Activated T-cell treated with anti-CD3 and anti-CD28 coated beads, Interleukin-2, amount 50 U/mL, for 48 hours (primary cell): ENCODE data around the gene C20orf96.
A peak's percentile ranks its signal among the peaks of the same experiment; 100 is the strongest.
"Not testable (repeated sequence)": the region's sequence is repeated elsewhere in the genome, so short reads cannot be mapped to it uniquely, and the experiment has no call there.

Experiments used
- DNase-seq, 2 experiments: peaks; one replicate each; pipeline ENCODE4 v3.0.0-alpha.2; 2020

C20orf96 gene

GRCh38 chr20:290084-290831, at the start of gene C20orf96:
Gene C20orf96 (minus strand): TSS chr20:290750. CDS start chr20:290610, 140 bp downstream.
- DNase-seq = peak; percentile 91 to 92

GRCh38 chr20:336040-336439, 45.5 kb upstream of the C20orf96 start:
- DNase-seq = not testable (repeated sequence)

GRCh38 chr20:334578-334977, 44.0 kb upstream of the C20orf96 start:
- no peak for DNase-seq

GRCh38 chr20:330233-331149, 39.9 kb upstream of the C20orf96 start:
- peak; percentile 67 to 73 for DNase-seq

- DNase-seq = no peak
Measured at GRCh38 chr20:329851-330232, 39.3 kb upstream of the C20orf96 start.

GRCh38 chr20:328975-329695, 38.6 kb upstream of the C20orf96 start:
- DNase-seq = no peak

GRCh38 chr20:328027-328974, 37.8 kb upstream of the C20orf96 start:
- peak; percentile 29 to 31 for DNase-seq

- peak; percentile 87 to 88 for DNase-seq
Measured at GRCh38 chr20:327186-328026, 36.9 kb upstream of the C20orf96 start.

GRCh38 chr20:326645-327185, 36.2 kb upstream of the C20orf96 start:
- DNase-seq = no peak

- DNase-seq = peak; percentile 72 to 76
Measured at GRCh38 chr20:325889-326644, 35.5 kb upstream of the C20orf96 start.

- peak; percentile 98 for DNase-seq
Measured at GRCh38 chr20:325045-325888, 34.7 kb upstream of the C20orf96 start, which contains the start of gene SOX12. Gene SOX12 (plus strand): TSS chr20:325552. CDS start chr20:325925, 373 bp downstream.

GRCh38 chr20:324177-325044, 33.9 kb upstream of the C20orf96 start:
- DNase-seq = peak; percentile 95 to 96

GRCh38 chr20:316316-317068, 25.9 kb upstream of the C20orf96 start:
- no peak for DNase-seq

- no peak for DNase-seq
Measured at GRCh38 chr20:313948-314347, 23.4 kb upstream of the C20orf96 start.

GRCh38 chr20:313402-313801, 22.9 kb upstream of the C20orf96 start:
- DNase-seq = no peak

GRCh38 chr20:312866-313265, 22.3 kb upstream of the C20orf96 start:
- DNase-seq = no peak

GRCh38 chr20:312067-312466, 21.5 kb upstream of the C20orf96 start:
- no peak for DNase-seq
